H1 (cell line): ENCODE results near the gene CAPZB. TPM values are rescaled to one million over a fixed set of nuclear protein-coding genes. Genes with fewer than 3 reads are reported as not detected.

Source experiments
- CTCF ChIA-PET: fragments of 300-600 bp; sonication (Branson Sonifier 250); formaldehyde crosslinking; loops from one replicate; lab custom pipeline; 2021; ENCODE audit not compliant: partially characterized antibody; lab: Charles Lee
- POLR2A ChIA-PET: fragments of 300-600 bp; sonication (Branson Sonifier 250); formaldehyde crosslinking; loops from one replicate; lab custom pipeline; 2021; ENCODE audit warnings: inconsistent platforms; ENCODE audit not compliant: partially characterized antibody; lab: Charles Lee
- DNase-seq, 2 experiments: peaks; one replicate each; pipeline versions ENCODE4 v3.0.0 to v3.0.0-alpha.2; 2010 to 2022; ENCODE audit warnings: low spot score in 2 of 2, low read depth in 1 of 2, mixed read lengths in 1 of 2
- FAIRE-seq: peaks from 2 replicates; lab custom pipeline; 2011; peaks lifted over from hg19 to GRCh38; lab: Jason Lieb, UNC
- H2AFZ ChIP-seq: 2 replicates; pipeline ENCODE4 v1.8.1; 2012; ENCODE audit warnings: low read length, inconsistent platforms
- H2AK5ac ChIP-seq: 2 replicates; pipeline ENCODE4 v1.6.1; 2013; ENCODE audit warnings: low read depth, low read length
- H2BK120ac ChIP-seq: replicated peaks from 2 replicates; pipeline ENCODE3; 2013; ENCODE audit warnings: low read depth, low read length, inconsistent platforms
- H2BK12ac ChIP-seq: 2 replicates; pipeline ENCODE4 v1.6.1; 2013; ENCODE audit warnings: low read depth, low read length
- H2BK15ac ChIP-seq: 2 replicates; pipeline ENCODE4 v1.6.1; 2013; ENCODE audit warnings: low read length
- H2BK20ac ChIP-seq: 2 replicates; pipeline ENCODE4 v1.6.1; 2013; ENCODE audit warnings: low read length
- H2BK5ac ChIP-seq: 2 replicates; pipeline ENCODE4 v1.6.1; 2013; ENCODE audit warnings: low read depth, low read length
- H3K14ac ChIP-seq: 2 replicates; pipeline ENCODE4 v1.6.1; 2013; ENCODE audit warnings: inconsistent platforms; ENCODE audit not compliant: insufficient read length
- H3K18ac ChIP-seq: 2 replicates; pipeline ENCODE4 v1.6.1; 2013; ENCODE audit warnings: low read length; ENCODE audit errors: extremely low read depth
- H3K23ac ChIP-seq: 2 replicates; pipeline ENCODE4 v1.6.1; 2013; ENCODE audit warnings: inconsistent platforms; ENCODE audit not compliant: insufficient read length
- H3K23me2 ChIP-seq: 2 replicates; pipeline ENCODE4 v1.6.1; 2013; ENCODE audit warnings: low read depth, low read length
- H3K27ac ChIP-seq: 2 replicates; pipeline ENCODE4 v1.6.1; 2011; ENCODE audit warnings: low read depth, low read length, inconsistent platforms
- H3K27me3 ChIP-seq, 4 experiments: replicated peaks in 1 of 4; 1 replicate in 1 of 4; 2 replicates in 3 of 4; pipeline versions ENCODE4 v1.6.1 to v1.8.1; 2011 to 2013; ENCODE audit warnings: low read length in 3 of 4, mild to moderate bottlenecking in 3 of 4, inconsistent platforms in 2 of 4, mixed read lengths in 2 of 4, moderate library complexity in 1 of 4; ENCODE audit not compliant: control insufficient read depth in 3 of 4, insufficient read depth in 3 of 4; ENCODE audit errors: extremely low read depth in 1 of 4
- H3K36me3 ChIP-seq, 4 experiments: 2 replicates each; pipeline versions ENCODE4 v1.6.1 to v1.8.1; 2011 to 2013; ENCODE audit warnings: mild to moderate bottlenecking in 4 of 4, low read length in 3 of 4, moderate library complexity in 2 of 4, control low read depth in 1 of 4, inconsistent platforms in 1 of 4; ENCODE audit not compliant: insufficient read depth in 4 of 4, control insufficient read depth in 2 of 4
- H3K4ac ChIP-seq: replicated peaks from 2 replicates; pipeline ENCODE3; 2013; ENCODE audit warnings: low read length, low read depth, mixed read lengths, inconsistent platforms; ENCODE audit not compliant: insufficient read length
- H3K4me1 ChIP-seq, 4 experiments: replicated peaks in 1 of 4; 1 replicate in 1 of 4; 2 replicates in 3 of 4; pipeline versions ENCODE4 v1.6.1 to v1.8.1; 2011 to 2013; ENCODE audit warnings: low read length in 3 of 4, inconsistent platforms in 2 of 4, mixed read lengths in 1 of 4; ENCODE audit not compliant: insufficient read depth in 4 of 4, control insufficient read depth in 3 of 4
- H3K4me2 ChIP-seq, 2 experiments: 2 replicates each; pipeline versions ENCODE4 v1.6.1 to v1.8.1; 2011 to 2013; ENCODE audit warnings: low read depth in 2 of 2, low read length in 2 of 2, control low read depth in 1 of 2, inconsistent platforms in 1 of 2, mild to moderate bottlenecking in 1 of 2; ENCODE audit not compliant: insufficient read depth in 1 of 2
- H3K4me3 ChIP-seq, 4 experiments: fragments of 200-600, 300-600 bp in 1 of 4; sonication (generic), shearing (Covaris generic), sonication (Bioruptor Twin) in 1 of 4; 2 replicates each; pipeline versions ENCODE4 v1.5.1 to v1.8.1; 2011 to 2016; ENCODE audit warnings: low read length in 4 of 4, low read depth in 3 of 4, control low read depth in 2 of 4, inconsistent platforms in 2 of 4, mild to moderate bottlenecking in 2 of 4, mixed read lengths in 1 of 4, moderate library complexity in 1 of 4; ENCODE audit not compliant: insufficient read depth in 2 of 4; ENCODE audit errors: extremely low read depth in 1 of 4
- H3K56ac ChIP-seq: replicated peaks from 2 replicates; pipeline ENCODE3; 2013; ENCODE audit warnings: low read depth, mild to moderate bottlenecking, mixed read lengths, low read length, inconsistent platforms; ENCODE audit not compliant: insufficient read length
- H3K79me1 ChIP-seq: 2 replicates; pipeline ENCODE4 v1.6.1; 2013; ENCODE audit warnings: low read depth, low read length, control low read depth
- H3K79me2 ChIP-seq, 2 experiments: 2 replicates each; pipeline versions ENCODE4 v1.6.1 to v1.8.1; 2012 to 2013; ENCODE audit warnings: low read length in 2 of 2, mild to moderate bottlenecking in 2 of 2, inconsistent platforms in 1 of 2; ENCODE audit not compliant: insufficient read depth in 2 of 2, control insufficient read depth in 1 of 2
- H3K9ac ChIP-seq, 4 experiments: replicated peaks in 1 of 4; 1 replicate in 1 of 4; 2 replicates in 3 of 4; pipeline versions ENCODE4 v1.6.1 to v1.8.1; 2011 to 2013; ENCODE audit warnings: low read depth in 3 of 4, low read length in 3 of 4, control low read depth in 2 of 4, mild to moderate bottlenecking in 2 of 4, moderate library complexity in 2 of 4, inconsistent platforms in 1 of 4; ENCODE audit errors: extremely low read depth in 1 of 4
- H3K9me3 ChIP-seq, 2 experiments: 2 replicates each; pipeline versions ENCODE4 v1.6.1 to v1.8.1; 2012 to 2013; ENCODE audit warnings: mild to moderate bottlenecking in 2 of 2, moderate library complexity in 2 of 2, control low read depth in 1 of 2, inconsistent platforms in 1 of 2, low read depth in 1 of 2, low read length in 1 of 2, mixed read lengths in 1 of 2; ENCODE audit not compliant: insufficient read depth in 2 of 2
- H4K20me1 ChIP-seq, 2 experiments: replicated peaks in 1 of 2; 2 replicates each; pipeline versions ENCODE3 to v1.8.1; 2011 to 2013; ENCODE audit warnings: inconsistent platforms in 2 of 2, low read length in 2 of 2, mild to moderate bottlenecking in 1 of 2; ENCODE audit not compliant: insufficient read depth in 2 of 2, control insufficient read depth in 1 of 2
- H4K5ac ChIP-seq: 2 replicates; pipeline ENCODE4 v1.6.1; 2013; ENCODE audit warnings: low read length, low read depth, mixed read lengths, inconsistent platforms; ENCODE audit not compliant: insufficient read length
- H4K8ac ChIP-seq: 2 replicates; pipeline ENCODE4 v1.8.0; 2013; ENCODE audit warnings: mild to moderate bottlenecking, moderate library complexity, low read length, inconsistent platforms; ENCODE audit not compliant: insufficient read depth; ENCODE audit errors: extremely low read depth
- H4K91ac ChIP-seq: replicated peaks from 2 replicates; pipeline ENCODE3; 2013; ENCODE audit warnings: low read length, mixed read lengths, inconsistent platforms; ENCODE audit not compliant: insufficient read length
- ASH2L ChIP-seq: fragments of 200-600, 300-600 bp; sonication (generic); IDR thresholded peaks from one replicate; pipeline ENCODE4 v1.7.1; 2017; ENCODE audit warnings: low read length
- JUND ChIP-seq: IDR thresholded peaks from 2 replicates; pipeline ENCODE4 v1.6.1; 2011; ENCODE audit warnings: mild to moderate bottlenecking, improper control_type of control experiment, low read length
- KDM4A ChIP-seq: IDR thresholded peaks from one replicate; pipeline ENCODE4 v1.7.1; 2012; ENCODE audit warnings: low read depth, mild to moderate bottlenecking, moderate library complexity, low read length, inconsistent platforms; ENCODE audit not compliant: severe bottlenecking
- KDM5A ChIP-seq: fragments of 200-600 bp; IDR thresholded peaks from 2 replicates; pipeline ENCODE4 v1.7.1; 2012; ENCODE audit warnings: mild to moderate bottlenecking, low read length, inconsistent platforms, mixed read lengths
- PHF8 ChIP-seq: fragments of 200-600 bp; sonication (generic); conservative IDR thresholded peaks from 2 replicates; pipeline ENCODE4 v1.7.1; 2012; ENCODE audit warnings: low read depth, mild to moderate bottlenecking, inconsistent platforms, low read length, moderate library complexity
- POU5F1 ChIP-seq: IDR thresholded peaks from 2 replicates; pipeline ENCODE4 v1.6.1; 2011; ENCODE audit warnings: low read depth, mild to moderate bottlenecking, low read length, moderate library complexity
- RNF2 ChIP-seq: fragments of 200-900, 300-1000 bp; sonication (generic); IDR thresholded peaks from 2 replicates; pipeline ENCODE4 v1.7.1; 2016; ENCODE audit warnings: borderline replicate concordance, low read depth, mild to moderate bottlenecking, antibody characterized with exemption, low read length; ENCODE audit not compliant: poor library complexity, severe bottlenecking; ENCODE audit errors: missing control alignments
- SIN3A ChIP-seq, 2 experiments: IDR thresholded peaks in 1 of 2; conservative IDR thresholded peaks in 1 of 2; 2 replicates each; pipeline ENCODE4 v1.6.1; 2011 to 2012; ENCODE audit warnings: low read length in 2 of 2, improper control_type of control experiment in 1 of 2, low read depth in 1 of 2, mild to moderate bottlenecking in 1 of 2
- SIX5 ChIP-seq: IDR thresholded peaks from 2 replicates; pipeline ENCODE4 v1.6.1; 2011; ENCODE audit warnings: mild to moderate bottlenecking, low read depth, low read length
- SP2 ChIP-seq: IDR thresholded peaks from 2 replicates; pipeline ENCODE4 v1.6.1; 2012; ENCODE audit warnings: mild to moderate bottlenecking, low read length, inconsistent platforms
- SP4 ChIP-seq: IDR thresholded peaks from 2 replicates; pipeline ENCODE4 v1.6.1; 2012; ENCODE audit warnings: low read length, inconsistent platforms
- TAF1 ChIP-seq: IDR thresholded peaks from 2 replicates; pipeline ENCODE4 v1.6.1; 2011; ENCODE audit warnings: mild to moderate bottlenecking, low read depth, low read length
- TBP ChIP-seq: IDR thresholded peaks from 2 replicates; pipeline ENCODE4 v1.6.1; 2011; ENCODE audit warnings: low read depth, low read length, improper control_type of control experiment
- WGBS, 2 experiments: shearing (Covaris generic) in 1 of 2; methylation state at CpG; one replicate each; pipeline versions ENCODE4 v1.1.6 to v1.1.7; 2013 to 2015; ENCODE audit warnings: low lambda C conversion rate in 2 of 2, mixed read lengths in 2 of 2, inconsistent platforms in 1 of 2, low coverage in 1 of 2, missing lambda C conversion rate in 1 of 2; ENCODE audit not compliant: insufficient replicate concordance in 2 of 2, insufficient coverage in 1 of 2, insufficient read length in 1 of 2; ENCODE audit errors: extremely low coverage in 1 of 2, missing lambda C conversion rate in 1 of 2; 5-methylcytosine and 5-hydroxymethylcytosine counted together
- polyA plus RNA-seq, 7 experiments: library from polyadenylated mRNA; depleted of rRNA in 3 of 7; stranded (reverse) in 5 of 7; unstranded in 2 of 7; fragments of >200 nt in 5 of 7; fragments of 200-250 nt in 2 of 7; gene quantifications; 1 replicate in 5 of 7; 2 replicates in 1 of 7; 4 replicates in 1 of 7; pipeline versions ENCODE4 v1.2.1 to v1.2.3, GENCODE V29; 2011 to 2013; ENCODE audit warnings: missing spikeins in 2 of 7, mixed read lengths in 2 of 7
- total RNA-seq: library from RNA; stranded (reverse); fragmentation: NEBNext Ultra II Directional; extraction: Animal tissue kit (Norgen Biotek cat#: 25700); gene quantifications from 2 replicates; pipeline ENCODE4 v1.2.1, GENCODE V29; 2021

The CAPZB gene
- total and polyA plus RNA-seq, 2 of the 8 experiments (the other 6 are each of a cell fraction or from before 2014, with no cell fraction given) = 162 to 371 TPM

DNA sequence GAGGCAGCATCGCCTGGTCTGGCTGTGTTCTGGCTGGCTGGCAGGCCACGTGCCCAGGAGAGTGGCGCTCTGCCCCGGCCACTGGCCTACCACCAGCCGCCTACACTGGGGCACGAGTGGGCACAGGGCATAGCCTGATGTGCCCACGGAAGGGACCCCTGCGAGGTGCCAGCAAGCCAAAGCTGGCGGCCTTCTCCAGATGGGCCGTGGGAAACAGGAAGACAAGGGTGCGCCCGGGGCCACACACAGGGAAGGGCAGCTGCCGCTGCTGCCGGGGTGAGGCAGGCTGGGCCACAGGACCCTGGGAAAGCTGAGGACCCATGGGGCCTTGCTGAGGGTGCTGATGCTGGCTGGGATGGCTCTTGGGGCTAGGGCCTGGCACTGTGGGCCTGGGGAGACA is 132.5 kb downstream of the CAPZB start:
- no peak overlapping the region for H3K4ac ChIP-seq
- H2AFZ ChIP-seq = no peak overlapping the region
- H3K9ac ChIP-seq = peak overlapping the region in 1 of 4 experiments; percentile 1; a peak in 1 of 7 replicates
- H2BK120ac ChIP-seq = no peak overlapping the region
- peak overlapping the region; percentile 42 for H4K91ac ChIP-seq
- no peaks in the 10 kb centered on the region for H3K23me2 ChIP-seq
- H4K8ac ChIP-seq = peak overlapping the region; percentile 36; the same call in 1 of the 2 replicates
- H2BK5ac ChIP-seq = peak overlapping the region; percentile 54; the same call in 1 of the 2 replicates
- H2AK5ac ChIP-seq = no peak overlapping the region
- 0 out of 2 replicates have a peak overlapping the region, but pooled peaks have one; percentile 81 for H2BK15ac ChIP-seq
- H3K56ac ChIP-seq = no peak overlapping the region
- H3K23ac ChIP-seq = no peak overlapping the region
- peak overlapping the region; percentile 83; the same call in 1 of the 2 replicates for H3K18ac ChIP-seq
- ChIA-PET POLR2A (interaction anchor here (1.0 to 1.8 kb wide), 6 partner anchors 8 to 129 kb away, joined by 3 to 7 read pairs (median 4); no protein-coding TSS in a partner anchor), CTCF (interaction anchor here (0.7 to 5.3 kb wide), 11 partner anchors 9 to 296 kb away, joined by 3 to 72 read pairs (median 4); no protein-coding TSS in a partner anchor)
- peaks cover 6 to 11% of the 10 kb centered on the region in 2 experiments for H4K20me1 ChIP-seq
- H3K27ac ChIP-seq = peak overlapping the region; percentile 41; the same call in 1 of the 2 replicates
- H3K79me1 ChIP-seq = no peaks in the 10 kb centered on the region; the same call in none of the 2 replicates
- H3K27me3 ChIP-seq = no peaks in the 10 kb centered on the region
- H2BK12ac ChIP-seq = peak overlapping the region; percentile 27; the same call in 1 of the 2 replicates
- no peak overlapping the region for H3K4me3 ChIP-seq
- H3K14ac ChIP-seq = no peak overlapping the region
- FAIRE-seq = no peak
- H3K36me3 ChIP-seq = peaks cover 3 to 31% (median 18%) of the 10 kb centered on the region in 4 experiments; a peak in 6 of 8 replicates
- H3K79me2 ChIP-seq = no peaks in the 10 kb centered on the region
- no peaks in the 10 kb centered on the region for H3K9me3 ChIP-seq
- no peak overlapping the region for H4K5ac ChIP-seq
- H2BK20ac ChIP-seq = 0 out of 2 replicates have a peak overlapping the region, but pooled peaks have one; percentile 9
- DNase-seq = no peak
- peak overlapping the region in 1 of 2 experiments; percentile 63; a peak in 1 of 4 replicates for H3K4me2 ChIP-seq
- 89% methylated on average over 14 of the region's 14 CpGs; no CpG with 5 or more reads in 1 of the 2 experiments for WGBS, 2 experiments
- H3K4me1 ChIP-seq = peaks cover 8 to 24% (median 17%) of the 10 kb centered on the region in 4 experiments
- no peak for TF ChIP-seq JUND
- TF ChIP-seq PHF8 = no peak
- TF ChIP-seq ASH2L = no peak
- no peak for TF ChIP-seq KDM4A
- TF ChIP-seq SIX5 = no peak
- no peak for TF ChIP-seq RNF2
- no peak for TF ChIP-seq POU5F1
- TF ChIP-seq SIN3A (conservative IDR thresholded peaks at IDR 0.05 in 1 of 2, IDR thresholded peaks at IDR 0.05 in 1 of 2; ENCODE audit: low read depth in 1 of 2, low read length in 2 of 2) = no peak
- no peak for TF ChIP-seq TAF1
- no peak for TF ChIP-seq SP4
- TF ChIP-seq KDM5A = no peak
- no peak for TF ChIP-seq TBP
- no peak for TF ChIP-seq SP2
